Fibroblast of gingiva (primary cell): ENCODE results near the gene FASTKD1.
A peak's percentile ranks its signal among the peaks of the same experiment; 100 is the strongest.
"Not testable (repeated sequence)": the region's sequence is repeated elsewhere in the genome, so short reads cannot be mapped to it uniquely, and the experiment has no call there.

ENCODE experiments used
- DNase-seq: peaks from one replicate; pipeline ENCODE4 v3.0.0-alpha.2; 2011; ENCODE audit warnings: low read depth

Gene FASTKD1

GRCh38 chr2:169573160-169573973, at the start of gene FASTKD1:
FASTKD1 (minus strand) TSS chr2:169573865; CDS start chr2:169572029, 1,836 bp downstream.
- DNase-seq = peak; percentile 83

GRCh38 chr2:169623235-169623634, 49.6 kb upstream of the FASTKD1 start:
- DNase-seq = no peak

- no peak for DNase-seq
Measured at GRCh38 chr2:169620509-169620908, 46.8 kb upstream of the FASTKD1 start.

- peak; percentile 42 for DNase-seq
Measured at GRCh38 chr2:169619946-169620345, 46.3 kb upstream of the FASTKD1 start.

GRCh38 chr2:169615982-169616381, 42.3 kb upstream of the FASTKD1 start:
- DNase-seq = not testable (repeated sequence)

- no peak for DNase-seq
Measured at GRCh38 chr2:169613876-169614275, 40.2 kb upstream of the FASTKD1 start.

- DNase-seq = no peak
Measured at GRCh38 chr2:169609264-169609663, 35.6 kb upstream of the FASTKD1 start.

- DNase-seq = no peak
Measured at GRCh38 chr2:169599568-169599967, 25.9 kb upstream of the FASTKD1 start.

- DNase-seq = no peak
Measured at GRCh38 chr2:169598982-169599381, 25.3 kb upstream of the FASTKD1 start.

- not testable (repeated sequence) for DNase-seq
Measured at GRCh38 chr2:169596546-169596945, 22.9 kb upstream of the FASTKD1 start.

- no peak for DNase-seq
Measured at GRCh38 chr2:169590804-169591203, 17.1 kb upstream of the FASTKD1 start.

GRCh38 chr2:169585673-169586072, 12.0 kb upstream of the FASTKD1 start:
- no peak for DNase-seq

GRCh38 chr2:169584005-169584877, 10.6 kb upstream of the FASTKD1 start, which contains the start of gene PPIG:
PPIG (plus strand) TSS chr2:169584351; CDS start chr2:169604042, 19,691 bp downstream.
- peak; percentile 87 for DNase-seq

GRCh38 chr2:169583518-169583917, 9.9 kb upstream of the FASTKD1 start:
- no peak for DNase-seq

- not testable (repeated sequence) for DNase-seq
Measured at GRCh38 chr2:169582552-169583266, 9.0 kb upstream of the FASTKD1 start.

- no peak for DNase-seq
Measured at GRCh38 chr2:169579044-169579443, 5.4 kb upstream of the FASTKD1 start.

GRCh38 chr2:169575264-169575663, 1.6 kb upstream of the FASTKD1 start:
- DNase-seq = not testable (repeated sequence)

GRCh38 chr2:169574539-169574938, 874 bp upstream of the FASTKD1 start:
- not testable (repeated sequence) for DNase-seq

- no peak for DNase-seq
Measured at GRCh38 chr2:169573974-169574299, 272 bp upstream of the FASTKD1 start.

- DNase-seq = no peak
Measured at GRCh38 chr2:169572821-169573159, 875 bp downstream of the FASTKD1 start.

GRCh38 chr2:169572189-169572588, 1.5 kb downstream of the FASTKD1 start:
- no peak for DNase-seq

GRCh38 chr2:169571571-169571970, 2.1 kb downstream of the FASTKD1 start:
- no peak for DNase-seq
